Hypothalamus (tissue), 51 donors: Measurements from ENCODE around the gene TESMIN.
A peak's percentile ranks its signal among the peaks of the same experiment; 100 is the strongest.

Experiments used
- DNase-seq, 51 donors: peaks; one replicate each; lab custom pipeline; 2025; lab: John Stamatoyannopoulos, UW

TESMIN gene

DNA sequence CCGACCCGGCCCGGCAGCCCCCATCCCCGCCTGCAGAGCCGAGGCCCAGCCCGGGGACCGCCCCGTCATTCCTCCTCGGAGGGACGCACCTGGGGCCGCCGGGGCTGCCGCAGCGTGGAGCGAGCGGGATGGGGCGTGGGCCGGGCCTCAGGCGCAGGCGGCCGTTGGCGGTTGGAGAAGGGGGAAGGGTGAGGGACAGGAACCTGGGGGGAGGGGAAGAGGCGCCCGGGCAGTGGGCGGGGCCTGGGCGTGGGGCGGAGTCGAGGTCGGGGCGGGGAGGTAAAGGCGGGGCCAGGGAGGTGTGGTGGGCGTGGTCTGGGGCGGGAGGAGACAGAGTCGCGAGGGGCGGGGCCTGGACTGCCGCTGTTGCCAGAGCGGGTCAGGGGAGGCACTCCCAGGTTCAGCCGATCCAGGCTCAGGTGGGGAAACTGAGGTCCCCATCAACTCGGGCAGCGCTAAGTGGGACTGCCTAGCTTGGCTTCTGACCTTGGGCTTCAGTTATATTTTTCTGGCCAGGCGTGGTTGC, at the start of gene TESMIN:
Gene TESMIN (minus strand): TSS at position 190 of the 526 bp plus-strand sequence. CDS start 860 bp downstream, outside the sequence.
- peak in 27 of 51 donors; percentile 6 to 61 (median 35) for DNase-seq

DNA sequence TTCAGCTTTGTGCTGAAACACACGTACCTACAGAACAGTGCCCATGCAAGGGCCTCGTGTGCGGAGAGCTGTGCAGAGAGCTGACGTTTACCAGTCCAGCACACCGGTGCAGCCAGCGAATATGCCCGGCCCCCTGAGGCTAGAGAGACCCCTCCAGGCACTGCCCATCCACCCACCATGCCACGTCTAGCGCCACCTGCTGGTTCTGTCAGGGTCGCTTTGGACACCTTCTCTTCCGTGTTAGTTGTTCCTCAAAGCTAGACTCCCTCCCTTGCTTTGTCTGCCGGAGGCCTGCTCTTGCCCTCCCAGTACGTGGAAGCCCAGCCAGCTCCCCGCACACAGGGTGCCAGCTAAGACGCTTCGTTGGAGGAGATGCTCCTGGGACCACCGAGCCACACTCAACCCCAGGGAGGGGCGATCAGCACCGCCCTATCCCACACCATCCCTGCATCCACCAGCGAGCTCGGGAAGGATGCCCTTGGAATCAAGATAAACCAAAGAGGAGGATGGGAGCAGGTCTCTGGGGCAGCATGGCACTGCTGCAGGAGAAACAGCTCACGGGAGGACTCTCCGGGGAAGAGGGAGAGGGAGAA, 47.0 kb upstream of the TESMIN start:
- DNase-seq, result peak in 4 of 51 donors; percentile 2 to 6 (median 4)

DNA sequence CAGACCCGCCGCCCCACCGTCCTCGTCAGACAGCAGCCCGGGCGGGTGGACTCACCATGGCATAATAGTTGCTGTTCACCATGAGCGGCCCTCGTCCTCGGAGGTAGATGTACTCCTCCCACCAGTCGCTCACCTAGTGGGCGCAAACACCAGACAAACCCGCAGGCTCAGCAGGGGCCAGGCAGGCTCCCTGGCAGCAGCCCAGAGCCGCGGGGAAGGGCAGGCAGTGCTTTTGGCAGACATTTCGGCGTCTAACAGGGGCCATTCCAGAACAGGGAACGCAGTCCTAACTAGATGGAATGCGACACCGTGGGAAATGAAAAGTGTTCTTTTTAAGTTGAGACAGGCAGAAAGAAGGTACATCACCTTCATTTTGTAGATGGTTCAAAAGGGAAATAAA, 45.5 kb upstream of the TESMIN start:
- peak in 15 of 51 donors; percentile 5 to 27 (median 13) for DNase-seq

- DNase-seq, result no peak
These were observed 41.2 kb upstream of the TESMIN start for GRCh38 chr11:68792400-68792966.

- no peak for DNase-seq
These were observed 33.3 kb upstream of the TESMIN start for GRCh38 chr11:68784653-68785052.

DNA sequence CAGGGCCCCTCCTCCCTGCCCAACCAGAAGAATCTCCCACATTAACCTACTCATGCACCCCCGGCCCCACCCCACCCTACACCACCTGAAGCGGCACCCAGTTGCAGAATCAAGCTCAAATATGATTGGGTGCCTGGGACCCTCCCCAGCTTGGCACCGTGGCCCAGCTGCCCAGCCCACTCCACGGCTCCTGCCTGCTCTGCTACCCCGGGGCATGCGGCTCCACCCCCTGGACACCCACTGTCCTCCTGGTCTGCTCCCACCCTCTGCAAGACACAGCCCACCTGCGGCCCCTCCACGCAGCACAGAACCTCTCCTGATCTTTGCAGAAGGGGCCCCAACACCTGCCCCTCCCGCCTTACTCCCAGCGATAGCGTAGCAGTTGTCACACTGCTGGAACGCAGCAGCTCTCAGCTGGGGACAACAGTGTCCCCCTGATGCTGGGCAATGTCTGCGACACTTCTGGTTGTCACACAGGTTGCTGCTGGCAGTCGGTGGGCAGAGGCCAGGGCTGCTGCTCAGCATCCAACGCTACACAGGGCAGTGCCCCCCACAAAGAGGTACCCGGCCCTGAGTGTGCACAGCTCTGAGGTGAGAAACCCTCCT, 32.0 kb upstream of the TESMIN start:
- no peak for DNase-seq

DNA sequence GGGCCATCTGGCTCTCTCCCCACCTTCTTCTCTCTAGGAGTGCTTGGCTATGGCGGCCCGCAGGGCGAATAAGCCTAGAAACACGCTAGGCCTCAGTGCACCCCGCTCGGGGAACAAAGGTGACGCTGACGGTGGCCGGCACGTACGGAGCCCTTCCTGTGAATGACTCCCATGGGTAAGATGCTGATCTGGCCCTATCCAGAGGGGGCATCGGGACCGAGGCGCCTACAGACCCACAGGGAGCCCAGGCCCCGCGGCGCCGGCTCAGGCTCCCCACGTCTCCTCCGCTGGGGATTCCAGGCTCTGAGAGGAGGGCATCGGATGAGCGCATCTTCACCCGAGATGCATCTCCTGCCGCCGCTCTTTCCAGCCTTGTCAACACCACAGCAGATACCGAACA, 31.4 kb upstream of the TESMIN start:
- no peak for DNase-seq

DNA sequence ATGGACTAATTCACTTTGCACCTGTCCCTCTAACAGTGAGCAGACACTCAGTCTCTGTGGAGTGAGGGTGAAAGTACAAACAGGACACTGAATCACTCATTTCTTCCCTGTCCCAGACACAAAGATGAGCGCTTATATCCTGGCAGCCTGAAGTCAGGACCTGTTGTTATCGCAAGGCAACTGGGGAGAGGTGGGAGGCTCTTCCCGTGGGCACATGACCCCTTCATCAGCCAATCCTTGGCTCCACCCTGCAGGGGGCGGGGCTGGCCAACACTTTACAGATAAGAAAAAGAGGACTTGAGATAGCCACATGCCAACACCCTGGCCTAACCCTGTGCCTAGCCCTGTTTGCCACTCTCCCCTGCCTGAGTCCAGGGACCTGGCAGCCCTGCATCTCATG, 29.5 kb upstream of the TESMIN start:
- no peak for DNase-seq

DNA sequence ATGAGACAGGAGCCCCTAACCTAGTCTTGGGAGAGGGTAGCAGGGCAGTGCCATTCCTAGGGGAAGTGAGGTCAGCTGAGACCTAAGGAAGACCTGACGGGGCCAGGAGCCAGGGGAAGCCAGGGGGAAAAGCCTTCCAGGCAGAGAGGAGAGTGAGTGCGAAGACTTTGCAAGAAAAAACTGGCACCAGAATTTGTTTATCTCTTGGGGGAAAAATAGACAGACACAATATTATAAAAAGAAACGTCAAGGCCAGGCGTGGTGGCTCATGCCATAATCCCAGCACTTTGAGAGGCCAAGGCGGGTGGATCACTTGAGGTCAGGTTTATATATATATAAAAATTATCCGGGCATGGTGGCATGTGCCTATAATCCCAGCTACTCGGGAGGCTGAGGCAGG, 26.9 kb upstream of the TESMIN start:
- DNase-seq, result no peak

DNA sequence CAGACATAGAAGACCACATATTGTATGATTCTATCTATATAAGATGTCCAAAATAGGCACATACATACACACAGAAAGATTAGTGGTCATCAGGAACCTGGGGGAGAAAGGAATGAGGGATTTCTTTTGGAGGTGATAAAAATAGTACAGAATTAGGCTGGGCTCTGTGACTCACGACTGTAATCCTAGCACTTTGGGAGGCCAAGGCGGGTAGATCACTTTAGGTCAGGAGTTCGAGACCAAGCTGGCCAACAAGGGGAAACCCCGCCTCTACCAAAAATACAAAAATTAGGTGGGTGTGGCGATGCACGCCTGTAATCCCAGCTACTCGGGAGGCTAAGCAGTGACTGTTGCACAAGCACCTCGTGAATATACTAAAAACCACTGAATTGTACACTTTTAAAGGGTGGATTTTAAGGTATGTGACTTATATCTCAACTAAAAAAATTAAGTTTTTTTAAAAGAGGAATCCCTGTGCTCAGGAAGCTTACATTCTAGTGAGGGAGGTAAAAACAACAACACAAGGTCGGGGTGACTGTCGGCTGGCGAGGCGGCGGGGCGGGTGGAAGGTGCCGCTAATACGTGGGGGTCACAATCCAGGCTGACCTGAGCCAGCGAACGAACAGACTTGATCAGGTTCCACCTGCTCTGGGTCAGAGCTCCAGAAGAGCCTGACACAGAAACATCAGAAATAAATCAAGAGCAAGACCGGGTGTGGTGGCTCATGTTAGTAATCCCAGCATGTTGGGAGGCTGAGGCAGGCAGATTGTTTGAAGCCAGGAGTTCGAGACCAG, 25.3 kb upstream of the TESMIN start:
- DNase-seq, result no peak

DNA sequence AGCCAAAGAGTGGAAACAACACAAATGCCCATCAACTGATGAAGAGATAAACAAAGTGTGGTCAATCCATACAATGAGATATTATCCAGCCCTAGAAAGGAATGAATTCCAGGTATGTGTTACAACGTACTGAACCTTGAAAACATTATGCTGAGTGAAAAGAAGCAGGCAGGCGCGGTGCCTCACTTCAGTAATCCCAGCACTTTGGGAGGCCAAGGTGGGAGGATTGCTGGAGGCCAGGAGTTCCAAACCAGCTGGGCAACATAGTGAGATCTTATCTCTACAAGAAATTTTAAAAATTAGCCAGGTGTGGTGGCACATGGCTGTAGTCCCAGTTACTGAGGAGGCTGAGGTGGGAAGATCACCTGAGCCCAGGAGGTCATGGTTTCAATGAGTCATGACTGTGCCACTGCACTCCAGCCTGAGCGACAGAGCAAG, 24.6 kb upstream of the TESMIN start:
- no peak for DNase-seq

GRCh38 chr11:68774194-68774585, 22.9 kb upstream of the TESMIN start:
- no peak for DNase-seq

DNA sequence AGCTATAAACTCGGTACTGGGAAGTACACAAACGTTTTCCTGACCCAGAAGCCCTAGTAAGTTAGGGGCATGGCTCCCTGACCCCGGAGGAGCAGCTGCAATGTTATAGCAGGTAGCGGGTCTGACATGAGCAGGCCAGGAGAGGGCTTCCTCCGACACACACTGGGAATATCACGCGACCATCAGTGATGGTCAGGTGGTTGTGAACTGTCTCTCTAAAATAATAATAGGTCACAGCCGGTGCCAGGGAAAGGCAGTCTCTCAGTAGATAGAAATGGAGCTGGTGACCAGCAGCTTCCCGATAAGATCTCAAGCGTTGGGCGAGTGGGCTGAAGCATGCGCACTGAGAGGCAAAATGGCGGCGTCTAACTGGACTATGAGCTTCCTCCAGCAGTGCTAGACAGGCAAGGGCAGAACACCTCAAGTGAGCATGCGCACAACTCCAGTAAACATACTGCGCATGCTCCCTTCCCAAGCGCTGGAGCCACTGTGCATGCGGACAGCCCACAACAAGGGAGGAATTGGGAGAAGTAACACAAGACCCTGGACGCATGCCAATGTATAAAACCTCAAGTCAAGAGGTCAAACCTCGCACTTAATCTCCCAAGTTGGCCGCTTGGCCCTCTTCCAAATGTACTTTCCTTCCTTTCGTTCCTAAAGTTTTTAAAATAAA, 22.3 kb upstream of the TESMIN start:
- no peak for DNase-seq

GRCh38 chr11:68772936-68773335, 21.6 kb upstream of the TESMIN start:
- no peak for DNase-seq

- no peak for DNase-seq
These were observed 19.5 kb upstream of the TESMIN start for GRCh38 chr11:68770781-68771180.

- no peak for DNase-seq
These were observed 16.4 kb upstream of the TESMIN start for GRCh38 chr11:68767672-68768071.

DNA sequence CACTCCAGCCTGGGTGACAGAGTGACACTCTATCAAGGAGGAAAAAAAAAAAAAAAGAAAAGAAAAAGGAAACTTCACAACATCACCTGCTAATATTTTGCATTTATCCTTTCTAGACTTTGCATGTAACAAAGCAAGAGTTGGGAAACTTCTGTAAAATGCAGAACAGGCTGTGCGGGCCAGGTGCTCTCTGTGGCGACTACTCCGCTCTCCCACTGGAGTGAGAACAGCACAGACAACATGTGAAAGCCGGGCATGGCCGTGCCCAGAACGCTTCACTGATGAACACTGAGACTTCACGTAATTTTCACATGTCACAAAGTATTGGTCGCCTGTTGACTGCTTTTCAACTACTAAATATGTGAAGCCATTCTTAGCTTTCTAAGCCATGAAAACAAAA, 15.5 kb upstream of the TESMIN start:
- DNase-seq, result no peak

GRCh38 chr11:68764746-68765145, 13.4 kb upstream of the TESMIN start:
- DNase-seq, result no peak

DNA sequence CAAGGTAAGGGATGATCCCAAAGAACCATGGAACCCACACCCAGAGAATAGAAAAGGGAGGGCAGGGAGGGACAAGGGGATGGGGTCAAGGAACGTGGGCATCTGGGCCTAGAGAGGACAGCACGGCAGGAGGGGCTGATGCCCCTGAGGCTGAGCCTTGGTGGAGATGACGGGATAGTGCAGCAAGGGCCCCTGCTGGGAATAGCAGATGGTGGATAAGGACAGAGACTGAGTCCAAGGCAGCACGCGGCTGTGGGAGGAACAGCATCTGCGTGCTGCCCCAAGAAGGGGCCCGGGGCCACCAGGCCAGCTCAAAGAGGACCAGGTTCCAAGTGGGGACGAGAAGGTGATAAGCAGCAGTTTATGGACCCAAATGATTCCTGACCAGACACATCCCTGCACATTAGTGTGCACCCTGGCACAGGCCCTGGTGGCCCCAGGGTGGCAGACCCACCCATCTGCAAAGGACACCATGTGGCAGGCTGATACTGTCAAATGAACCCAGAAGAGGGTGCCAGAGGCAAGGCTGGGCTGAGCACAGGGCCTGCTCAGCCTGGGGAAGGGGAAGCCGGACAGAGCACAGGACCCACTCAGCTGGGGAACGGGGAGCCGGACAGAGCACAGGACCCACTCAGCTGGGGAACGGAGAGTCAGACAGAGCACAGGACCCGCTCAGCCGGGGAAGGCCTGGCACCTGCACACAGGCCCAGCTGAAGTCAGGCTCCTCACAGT, 12.8 kb upstream of the TESMIN start:
- no peak for DNase-seq

DNA sequence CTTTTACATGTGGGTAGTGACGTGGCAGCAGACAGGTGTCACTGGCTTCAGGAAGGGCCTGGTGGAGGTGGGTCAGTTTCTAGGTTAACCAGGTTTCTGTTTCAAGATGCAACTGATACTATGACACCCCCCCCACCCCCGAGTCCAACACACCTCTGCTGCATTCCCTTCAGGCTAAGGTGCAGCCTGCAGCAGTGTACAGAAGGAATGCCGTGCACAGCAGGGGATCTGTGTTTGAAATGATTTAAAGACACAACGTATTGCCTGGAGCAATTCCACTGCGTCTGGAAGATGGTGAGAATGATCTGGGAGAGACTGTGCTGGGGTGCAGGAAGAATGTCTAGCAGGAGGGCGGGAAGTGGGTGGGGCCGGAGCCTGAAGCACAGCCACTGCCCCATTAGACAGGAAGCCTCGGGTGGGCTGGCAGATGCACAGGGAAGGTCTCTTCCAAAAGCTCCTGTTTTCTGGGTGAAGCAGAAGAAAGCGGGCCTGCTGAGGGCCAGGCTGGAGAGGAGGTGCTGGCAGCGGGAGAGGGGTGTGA, 11.9 kb upstream of the TESMIN start:
- no peak for DNase-seq
